PFSK-1 (cell line): ENCODE measurements around the gene DOCK9.

Source experiments
- SIN3A ChIP-seq: IDR thresholded peaks from 2 replicates; pipeline ENCODE4 v1.6.1; 2012; ENCODE audit warnings: mild to moderate bottlenecking, low read length, moderate library complexity, borderline replicate concordance; ENCODE audit not compliant: insufficient read depth
- TAF1 ChIP-seq: IDR thresholded peaks from 2 replicates; pipeline ENCODE4 v1.6.1; 2012; ENCODE audit warnings: low read length, control low read depth, borderline replicate concordance; ENCODE audit not compliant: insufficient read depth

DNA sequence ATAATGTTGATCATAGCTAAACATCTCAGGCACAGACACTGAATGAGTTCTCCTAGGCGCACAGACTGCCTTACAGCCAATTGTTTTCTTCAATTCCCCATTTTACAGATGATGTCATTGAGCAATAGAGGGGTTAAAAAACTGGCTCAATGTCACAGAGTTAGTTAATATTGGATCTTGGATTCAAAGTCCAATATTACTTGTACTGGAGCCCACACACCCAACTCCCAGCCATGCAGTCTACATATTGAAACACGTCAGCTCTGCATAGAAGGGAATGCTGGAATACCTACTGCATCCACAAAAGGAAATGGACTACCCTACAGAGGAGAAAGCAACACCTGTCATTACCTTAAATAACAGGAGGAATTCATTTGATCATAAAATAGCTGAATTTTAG lies 149.2 kb downstream of the DOCK9 start:
- TF ChIP-seq TAF1 (no peak), SIN3A (no peak)
